D721Med (cell line): ENCODE measurements around the gene KLF13.

Experiments used
- DNase-seq: peaks from one replicate; pipeline ENCODE4 v3.0.0; 2011; ENCODE audit warnings: low spot score; ENCODE audit not compliant: insufficient read length
- FAIRE-seq: peaks from 2 replicates; lab custom pipeline; 2011; peaks lifted over from hg19 to GRCh38; lab: Jason Lieb, UNC
- CTCF ChIP-seq: IDR thresholded peaks from 2 replicates; pipeline ENCODE4 v1.5.1; 2012; ENCODE audit warnings: mild to moderate bottlenecking, control low read depth; ENCODE audit not compliant: insufficient read depth; ENCODE audit errors: missing control alignments

The KLF13 gene

GRCh38 chr15:31342381-31342780 lies 15.7 kb downstream of the KLF13 start:
- FAIRE-seq: no peak
- no peak for TF ChIP-seq CTCF
- no peak for DNase-seq

GRCh38 chr15:31342781-31343626 lies 16.4 kb downstream of the KLF13 start:
- FAIRE-seq: no peak
- TF ChIP-seq CTCF: no peak
- DNase-seq: no peak

GRCh38 chr15:31343831-31344230 lies 17.2 kb downstream of the KLF13 start:
- no peak for TF ChIP-seq CTCF
- FAIRE-seq: no peak
- no peak for DNase-seq

GRCh38 chr15:31344266-31344665 lies 17.6 kb downstream of the KLF13 start:
- DNase-seq: no peak

GRCh38 chr15:31344823-31345605 lies 18.4 kb downstream of the KLF13 start:
- no peak for TF ChIP-seq CTCF
- DNase-seq: no peak

More at GRCh38 chr15:31344266-31344665, 17.6 kb downstream of the KLF13 start:
- TF ChIP-seq CTCF: no peak
- no peak for FAIRE-seq

GRCh38 chr15:31345606-31346366 lies 19.2 kb downstream of the KLF13 start:
- TF ChIP-seq CTCF: no peak
- FAIRE-seq (no peak), DNase-seq (no peak)

More at GRCh38 chr15:31344823-31345605, 18.4 kb downstream of the KLF13 start:
- FAIRE-seq: no peak
